Loucy (cell line): ENCODE measurements around the gene IPO4.

Source experiments
- EZH2phosphoT487 ChIP-seq: fragments of 200-600 bp; IDR thresholded peaks from 2 replicates; pipeline ENCODE4 v1.6.1; 2018; ENCODE audit warnings: antibody characterized with exemption, mild to moderate bottlenecking, moderate library complexity, borderline replicate concordance
- TF ChIP-seq, protein P1 (sequence below): fragments of 200-600 bp; sonication (generic); conservative IDR thresholded peaks from 2 replicates; pipeline ENCODE4 v1.5.1; 2014; ENCODE audit warnings: mild to moderate bottlenecking, antibody characterized with exemption, low read length

DNA sequence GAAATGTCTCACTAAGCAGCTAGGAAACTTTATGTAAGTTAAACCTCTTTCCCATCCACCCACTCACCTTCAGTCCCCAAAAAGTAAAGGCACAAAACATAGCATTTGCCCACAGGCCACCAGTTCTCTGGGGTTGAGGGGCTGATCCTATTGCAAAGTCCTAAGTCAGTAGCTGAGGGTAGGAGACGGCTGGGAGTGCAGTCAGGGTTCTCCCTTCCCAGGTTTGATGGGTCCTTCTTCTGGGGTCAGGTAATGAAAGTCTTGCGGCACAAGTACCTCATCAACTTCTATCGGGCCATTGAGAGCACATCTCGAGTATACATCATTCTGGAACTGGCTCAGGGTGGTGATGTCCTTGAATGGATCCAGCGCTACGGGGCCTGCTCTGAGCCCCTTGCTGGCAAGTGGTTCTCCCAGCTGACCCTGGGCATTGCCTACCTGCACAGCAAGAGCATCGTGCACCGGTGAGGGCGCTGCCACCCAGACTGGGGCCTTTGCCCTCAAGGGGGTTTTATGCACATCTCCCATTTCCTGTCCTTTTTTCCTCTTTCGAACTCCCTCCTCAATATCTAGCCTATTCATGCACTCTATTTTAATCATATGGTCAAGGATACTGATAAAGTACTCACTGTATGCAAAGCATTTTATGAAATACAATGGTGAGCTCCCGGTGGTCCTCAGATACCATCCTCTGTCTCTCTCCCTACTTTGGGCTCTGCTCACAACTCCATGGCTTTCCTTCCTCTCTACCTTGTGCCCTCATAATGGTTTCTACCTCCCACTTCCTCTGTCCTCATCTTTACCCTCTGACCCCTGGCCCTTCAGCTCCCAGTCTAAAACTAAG, 17.9 kb upstream of the IPO4 start:
- TF ChIP-seq EZH2phosphoT487, result no peak
- TF ChIP-seq, protein P1, sequence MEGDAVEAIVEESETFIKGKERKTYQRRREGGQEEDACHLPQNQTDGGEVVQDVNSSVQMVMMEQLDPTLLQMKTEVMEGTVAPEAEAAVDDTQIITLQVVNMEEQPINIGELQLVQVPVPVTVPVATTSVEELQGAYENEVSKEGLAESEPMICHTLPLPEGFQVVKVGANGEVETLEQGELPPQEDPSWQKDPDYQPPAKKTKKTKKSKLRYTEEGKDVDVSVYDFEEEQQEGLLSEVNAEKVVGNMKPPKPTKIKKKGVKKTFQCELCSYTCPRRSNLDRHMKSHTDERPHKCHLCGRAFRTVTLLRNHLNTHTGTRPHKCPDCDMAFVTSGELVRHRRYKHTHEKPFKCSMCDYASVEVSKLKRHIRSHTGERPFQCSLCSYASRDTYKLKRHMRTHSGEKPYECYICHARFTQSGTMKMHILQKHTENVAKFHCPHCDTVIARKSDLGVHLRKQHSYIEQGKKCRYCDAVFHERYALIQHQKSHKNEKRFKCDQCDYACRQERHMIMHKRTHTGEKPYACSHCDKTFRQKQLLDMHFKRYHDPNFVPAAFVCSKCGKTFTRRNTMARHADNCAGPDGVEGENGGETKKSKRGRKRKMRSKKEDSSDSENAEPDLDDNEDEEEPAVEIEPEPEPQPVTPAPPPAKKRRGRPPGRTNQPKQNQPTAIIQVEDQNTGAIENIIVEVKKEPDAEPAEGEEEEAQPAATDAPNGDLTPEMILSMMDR, result no peak
